Activated naive CD8-positive, alpha-beta T cell treated with anti-CD3 and anti-CD28 coated beads, Interleukin-2, amount 50 U/mL, for 24 hours (primary cell): ENCODE results near the gene LLGL2.
A peak's percentile ranks its signal among the peaks of the same experiment; 100 is the strongest.

Experiments used
- ATAC-seq: fragments of 150-1000 bp; cut with Tn5 transposase; one replicate; pipeline ENCODE4 v1.10.0; 2021
- DNase-seq: peaks from one replicate; pipeline ENCODE4 v3.0.0; 2021
- H3K27ac Mint-ChIP-seq: one replicate; pipeline ENCODE4 v1.8.0; 2021; ENCODE audit warnings: mild to moderate bottlenecking, mixed read lengths
- H3K27me3 Mint-ChIP-seq: one replicate; pipeline ENCODE4 v1.8.0; 2021; ENCODE audit warnings: mixed read lengths
- H3K36me3 Mint-ChIP-seq: one replicate; pipeline ENCODE4 v1.8.0; 2021; ENCODE audit warnings: low read depth, mixed read lengths
- H3K4me1 Mint-ChIP-seq: one replicate; pipeline ENCODE4 v1.8.0; 2021; ENCODE audit warnings: mixed read lengths
- H3K4me3 Mint-ChIP-seq: one replicate; pipeline ENCODE4 v1.8.0; 2021; ENCODE audit warnings: mild to moderate bottlenecking, moderate library complexity, mixed read lengths
- H3K9me3 Mint-ChIP-seq: one replicate; pipeline ENCODE4 v1.8.0; 2021; ENCODE audit warnings: mixed read lengths

The LLGL2 gene

DNA sequence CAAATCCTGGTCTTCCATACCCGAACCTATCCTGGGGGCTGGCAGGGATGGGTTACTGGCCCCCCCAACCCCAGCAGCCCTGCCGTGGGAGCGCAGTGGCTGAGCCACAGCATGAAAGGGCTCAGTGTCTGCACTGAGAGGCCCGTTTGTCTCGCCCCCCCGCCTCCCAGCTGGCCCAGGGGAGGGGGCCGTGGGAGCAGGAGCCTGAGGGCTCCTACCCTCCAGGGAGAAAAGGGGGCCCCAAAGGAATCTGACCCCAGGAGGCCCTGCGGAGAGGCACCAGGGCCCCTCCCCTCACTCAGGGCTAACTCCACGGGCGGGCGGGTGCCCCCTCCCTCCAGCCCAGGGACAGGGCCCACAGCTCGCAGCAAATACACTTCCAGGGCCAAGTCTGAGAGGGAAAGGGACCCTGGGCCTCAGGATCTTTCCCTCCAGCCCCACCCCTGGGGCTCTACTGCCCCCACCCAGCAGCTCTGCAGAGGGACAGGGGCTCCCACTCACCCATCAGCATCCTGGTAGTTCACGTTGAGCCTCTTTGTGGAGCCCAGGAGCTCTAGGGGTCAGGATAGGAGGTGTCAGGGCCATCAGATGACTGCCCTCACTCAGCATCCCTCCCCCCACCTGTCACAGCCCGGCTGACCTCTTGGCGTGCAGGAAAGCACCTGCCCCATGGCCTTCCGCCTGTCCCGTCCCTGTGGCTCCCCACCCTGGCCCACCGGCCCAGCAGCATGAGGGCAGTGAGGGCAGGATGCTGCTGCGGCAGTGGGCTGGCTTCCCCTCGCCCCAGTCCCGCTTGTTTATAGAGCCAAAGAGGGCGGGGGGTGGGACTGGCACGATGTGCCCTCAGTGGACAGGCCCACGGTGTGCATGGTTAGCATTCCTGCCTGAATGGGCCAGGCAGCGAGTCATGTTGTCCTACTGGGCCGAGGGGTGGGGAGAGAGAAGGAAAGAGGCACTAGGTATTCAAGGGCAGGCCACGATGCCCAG is 17.5 kb upstream of the LLGL2 start:
- no peaks in the 10 kb centered on the region for H3K4me1 Mint-ChIP-seq
- DNase-seq (no peak), ATAC-seq (no peak)
- no peak overlapping the region for H3K4me3 Mint-ChIP-seq
- H3K27ac Mint-ChIP-seq = no peak overlapping the region
- no peaks in the 10 kb centered on the region for H3K27me3 Mint-ChIP-seq
- no peaks in the 10 kb centered on the region for H3K36me3 Mint-ChIP-seq
- H3K9me3 Mint-ChIP-seq = no peaks in the 10 kb centered on the region

DNA sequence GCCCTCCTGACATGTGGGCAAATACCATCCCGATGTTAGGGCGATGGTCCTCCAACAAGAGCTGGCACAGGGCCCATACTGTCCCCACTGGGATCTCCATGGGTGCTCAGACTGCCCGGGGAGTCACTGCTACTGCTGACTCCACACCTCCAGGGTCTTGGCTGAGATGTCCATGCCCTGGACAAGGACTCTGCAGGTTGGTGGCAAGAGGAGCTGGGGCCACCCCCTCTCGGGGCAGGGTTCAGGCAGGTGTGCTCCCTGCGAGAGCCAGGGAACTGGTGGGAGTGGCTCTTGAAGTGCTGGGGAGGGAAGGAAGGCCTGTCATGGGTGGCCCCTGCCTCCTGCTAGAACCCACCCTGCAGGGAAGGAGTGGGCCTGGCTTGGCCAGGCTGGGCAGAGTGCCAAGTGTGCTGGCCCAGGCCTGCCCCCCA is 16.6 kb upstream of the LLGL2 start:
- Mint-ChIP-seq H3K27ac (no peak overlapping the region), H3K4me1 (no peaks in the 10 kb centered on the region), H3K27me3 (no peaks in the 10 kb centered on the region), H3K36me3 (no peaks in the 10 kb centered on the region), H3K9me3 (no peaks in the 10 kb centered on the region), H3K4me3 (no peak overlapping the region)
- ATAC-seq (no peak), DNase-seq (no peak)

DNA sequence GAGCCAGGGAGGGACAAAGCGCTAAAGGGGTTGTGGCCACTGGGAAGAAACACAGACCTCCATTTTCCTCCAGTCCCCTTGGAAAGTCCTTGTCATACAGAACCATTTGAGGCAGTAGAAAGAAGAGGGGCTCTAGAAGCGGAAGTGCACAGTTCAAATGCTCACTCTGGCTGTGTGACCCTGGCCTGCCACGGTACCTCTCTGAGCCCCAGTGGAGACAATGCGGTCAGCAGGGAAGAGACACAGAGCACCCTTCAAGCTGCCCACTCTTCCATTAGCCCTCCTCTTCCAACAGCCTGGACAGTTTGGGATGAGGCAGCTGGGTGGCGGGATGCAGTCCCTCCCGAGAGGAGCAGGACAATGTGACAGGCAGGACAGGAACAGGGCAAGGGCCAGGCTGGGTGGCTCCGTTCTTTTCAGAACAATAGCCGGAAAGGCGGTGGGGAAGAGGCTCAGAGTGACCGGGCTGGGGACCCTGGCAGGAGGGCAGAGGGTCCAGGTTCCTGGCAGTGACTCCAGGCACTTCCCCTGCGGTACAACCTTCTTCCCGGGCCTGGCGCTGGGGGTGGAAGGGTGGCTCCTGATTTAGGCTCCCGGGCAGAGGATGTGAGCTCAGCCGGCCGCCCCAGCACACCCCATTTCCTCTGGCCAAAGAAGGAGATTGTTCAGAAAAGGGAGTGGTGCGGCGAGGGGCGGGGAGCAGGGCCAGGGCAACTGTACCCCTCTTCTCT is 15.8 kb upstream of the LLGL2 start:
- Mint-ChIP-seq H3K27ac (no peak overlapping the region), H3K4me3 (no peak overlapping the region), H3K36me3 (no peaks in the 10 kb centered on the region), H3K27me3 (no peaks in the 10 kb centered on the region), H3K4me1 (no peaks in the 10 kb centered on the region), H3K9me3 (no peaks in the 10 kb centered on the region)
- DNase-seq = no peak
- ATAC-seq = no peak

DNA sequence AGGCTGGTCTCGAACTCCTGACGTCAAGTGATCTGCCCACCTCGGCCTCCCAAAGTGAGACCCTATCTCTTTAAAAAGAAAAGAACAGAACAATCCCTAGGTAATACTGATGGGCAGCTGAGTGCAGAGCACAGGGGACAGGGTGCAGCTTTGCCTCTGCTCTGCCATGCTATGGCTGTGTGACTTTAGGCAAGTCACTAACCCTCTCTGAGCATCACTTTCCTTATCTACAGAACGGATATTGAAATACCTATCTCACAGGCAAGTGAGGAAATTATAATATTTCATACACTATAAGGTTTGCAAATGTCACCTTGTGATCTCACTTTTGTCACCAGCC is 14.3 kb upstream of the LLGL2 start:
- Mint-ChIP-seq H3K27ac (no peak overlapping the region), H3K36me3 (no peaks in the 10 kb centered on the region), H3K9me3 (no peaks in the 10 kb centered on the region), H3K4me3 (no peak overlapping the region), H3K27me3 (no peaks in the 10 kb centered on the region), H3K4me1 (no peaks in the 10 kb centered on the region)
- ATAC-seq (no peak), DNase-seq (no peak)

DNA sequence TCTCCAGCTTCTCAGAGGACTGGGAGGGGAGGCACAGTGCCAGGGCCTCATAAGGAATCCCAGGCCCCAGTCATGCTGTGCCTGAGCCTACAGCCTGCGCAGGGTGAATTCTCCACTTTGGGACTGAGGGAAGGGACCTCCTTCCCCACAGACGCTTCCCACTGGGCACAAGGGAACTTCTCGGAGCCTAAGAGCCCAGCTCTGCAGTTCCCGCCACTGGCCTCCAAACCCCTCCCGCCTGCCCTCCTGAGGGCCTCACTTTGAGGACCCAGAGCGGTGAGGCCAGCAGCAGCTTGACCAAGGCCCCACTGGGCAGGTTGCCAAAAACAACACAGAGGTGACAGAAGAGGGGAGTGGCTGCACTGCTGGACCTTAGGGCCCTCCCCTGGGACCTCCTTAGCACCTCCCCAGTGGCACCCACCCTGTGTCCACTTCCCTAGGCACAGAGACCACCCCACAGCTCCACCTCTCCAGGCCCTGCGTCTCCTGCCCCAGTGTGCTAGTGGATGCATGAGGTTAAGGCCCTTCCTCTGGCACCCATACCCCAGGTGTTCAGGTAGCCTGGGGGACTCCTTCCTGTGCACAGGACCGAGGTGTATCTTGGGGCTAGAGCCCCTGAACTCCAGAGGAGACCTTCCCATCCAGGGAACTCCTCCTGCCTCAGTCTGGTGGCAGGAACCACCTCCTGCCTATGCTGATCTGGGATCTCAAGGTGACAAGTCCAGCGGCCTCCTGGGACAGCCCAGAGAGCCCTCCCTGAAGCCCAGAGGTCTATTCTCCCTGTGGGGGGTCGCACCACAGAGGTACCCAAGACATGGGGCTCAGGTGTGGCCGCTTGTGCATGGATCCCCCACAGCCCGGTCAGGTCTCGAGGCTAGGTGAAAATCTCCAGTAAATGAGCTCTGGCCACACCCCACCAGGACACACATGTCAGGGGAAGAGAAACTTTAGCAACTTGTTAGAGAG is 13.6 kb upstream of the LLGL2 start:
- H3K9me3 Mint-ChIP-seq = no peaks in the 10 kb centered on the region
- no peak for ATAC-seq
- H3K27me3 Mint-ChIP-seq = no peaks in the 10 kb centered on the region
- H3K4me1 Mint-ChIP-seq = no peaks in the 10 kb centered on the region
- no peaks in the 10 kb centered on the region for H3K36me3 Mint-ChIP-seq
- no peak overlapping the region for H3K4me3 Mint-ChIP-seq
- DNase-seq = no peak
- H3K27ac Mint-ChIP-seq = no peak overlapping the region

DNA sequence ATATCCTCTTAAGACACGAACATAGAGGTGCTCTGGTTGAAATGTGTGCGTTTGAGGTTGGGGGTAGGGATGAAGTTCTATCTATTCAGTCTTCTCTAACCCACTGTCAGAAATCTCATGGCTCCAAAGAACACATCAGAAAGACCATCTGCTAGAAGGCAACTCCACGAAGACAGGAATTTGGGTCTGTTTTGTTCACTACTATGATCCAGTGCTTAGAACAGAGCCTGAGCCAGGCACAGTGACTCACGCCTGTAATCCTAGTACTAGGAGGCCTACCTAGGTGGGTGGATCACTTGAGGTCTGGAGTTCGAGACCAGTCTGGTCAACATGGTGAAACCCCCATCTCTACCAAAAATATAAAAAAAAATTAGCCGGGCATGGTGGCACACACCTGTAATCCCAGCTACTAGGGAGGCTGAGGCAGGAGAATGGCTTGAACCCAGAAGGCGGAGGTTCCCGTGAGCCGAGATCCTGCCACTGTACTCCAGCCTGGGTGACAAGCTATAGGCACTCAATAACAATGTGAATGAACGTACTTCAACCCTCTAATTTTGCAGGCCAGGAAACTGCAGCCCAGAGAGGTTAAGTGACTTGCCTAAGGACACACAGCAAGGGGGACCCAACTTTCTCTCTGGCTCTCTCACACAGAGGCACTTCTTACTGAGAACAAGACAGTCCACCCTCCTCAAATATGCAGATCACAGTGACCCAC is 12.4 kb upstream of the LLGL2 start:
- Mint-ChIP-seq H3K4me1 (peaks cover 12% of the 10 kb centered on the region), H3K27ac (no peak overlapping the region), H3K9me3 (no peaks in the 10 kb centered on the region), H3K36me3 (peaks cover 7% of the 10 kb centered on the region), H3K27me3 (no peaks in the 10 kb centered on the region), H3K4me3 (no peak overlapping the region)
- DNase-seq (no peak), ATAC-seq (no peak)

DNA sequence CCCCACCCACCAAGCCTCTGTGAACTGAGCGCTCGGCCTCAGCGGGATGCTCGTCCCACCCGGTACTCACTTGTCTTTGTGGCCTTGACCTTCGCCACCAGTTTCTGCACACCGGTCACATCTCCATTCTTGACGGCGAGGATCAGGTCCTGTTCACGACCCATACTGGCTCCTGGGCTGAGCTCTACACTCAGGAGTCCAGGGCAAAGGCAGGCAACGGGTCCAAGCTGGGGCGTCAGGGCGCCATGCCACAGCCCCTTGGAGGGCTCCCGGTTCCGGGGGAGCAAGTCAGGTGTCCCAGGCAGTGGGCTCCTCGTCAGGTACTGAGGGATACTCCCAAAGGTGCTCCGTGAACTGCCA is 11.9 kb upstream of the LLGL2 start:
- no peaks in the 10 kb centered on the region for H3K27me3 Mint-ChIP-seq
- H3K4me1 Mint-ChIP-seq = peaks cover 17% of the 10 kb centered on the region
- ATAC-seq = no peak
- no peak overlapping the region for H3K4me3 Mint-ChIP-seq
- peaks cover 12% of the 10 kb centered on the region for H3K36me3 Mint-ChIP-seq
- H3K27ac Mint-ChIP-seq = no peak overlapping the region
- no peak for DNase-seq
- H3K9me3 Mint-ChIP-seq = no peaks in the 10 kb centered on the region

DNA sequence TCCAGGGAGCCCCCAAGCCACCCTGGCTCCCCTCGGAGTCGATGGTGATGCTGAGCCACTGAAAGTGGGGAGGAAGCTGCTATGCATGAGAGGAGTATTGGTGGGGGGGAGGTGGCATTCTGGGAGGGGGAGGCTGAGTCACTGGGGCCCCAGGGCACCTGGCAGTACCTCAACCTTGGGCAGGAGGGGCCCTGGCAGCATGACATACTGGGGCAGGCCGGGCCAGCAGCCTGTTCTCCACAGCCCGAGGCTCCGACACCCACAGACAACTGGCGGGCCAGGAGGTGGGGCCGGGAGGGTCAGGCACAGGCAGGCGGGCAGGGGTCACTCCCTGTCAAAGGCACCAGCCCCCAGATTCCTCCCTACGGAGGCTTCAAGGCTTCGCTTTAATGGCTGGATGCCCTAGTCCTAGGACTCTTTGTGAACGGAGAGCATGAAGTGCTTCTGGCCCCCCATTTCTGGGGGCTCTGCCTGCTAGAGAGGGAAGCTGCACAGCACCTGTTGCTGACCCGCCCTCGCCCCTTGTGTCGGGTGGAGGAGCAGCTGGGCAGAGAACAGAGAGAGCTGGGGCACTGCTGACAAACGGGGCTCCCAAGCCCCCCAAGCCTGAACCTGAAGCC is 11.1 kb upstream of the LLGL2 start:
- Mint-ChIP-seq H3K4me3 (peak overlapping the region; percentile 53), H3K4me1 (peaks cover 23% of the 10 kb centered on the region), H3K36me3 (peaks cover 15% of the 10 kb centered on the region), H3K27me3 (no peaks in the 10 kb centered on the region), H3K9me3 (no peaks in the 10 kb centered on the region), H3K27ac (no peak overlapping the region)
- ATAC-seq = no peak
- DNase-seq = no peak

DNA sequence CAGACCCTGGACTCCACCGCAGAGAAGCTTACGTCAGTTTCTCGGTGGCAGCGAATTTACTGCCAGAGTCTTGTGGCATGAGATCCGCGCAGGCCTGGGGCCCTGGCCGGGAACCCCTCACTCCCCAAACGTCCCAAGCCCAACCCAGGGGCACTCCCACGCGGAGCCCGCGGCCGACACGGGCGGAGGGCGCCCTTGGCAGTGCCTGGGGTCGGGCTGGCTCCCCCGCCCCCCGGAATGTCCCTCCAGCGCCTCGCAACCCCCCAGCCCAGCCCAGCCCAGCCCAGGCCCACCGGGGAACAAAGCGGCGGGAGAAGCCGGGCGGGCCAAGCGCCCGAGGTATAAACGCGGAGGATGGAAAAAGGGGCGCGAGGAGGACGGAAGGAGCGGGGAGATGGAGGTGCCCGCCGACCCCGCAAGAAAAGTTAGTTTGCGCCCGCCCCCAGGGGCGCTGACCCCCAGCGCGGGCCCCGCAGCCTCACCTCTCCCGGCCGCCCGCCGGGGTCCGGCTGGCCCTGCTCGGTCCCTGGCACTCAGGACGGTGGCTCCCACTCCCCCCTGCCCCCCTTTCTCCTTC is 10.5 kb upstream of the LLGL2 start:
- peaks cover 25% of the 10 kb centered on the region for H3K4me1 Mint-ChIP-seq
- DNase-seq = no peak
- peaks cover 18% of the 10 kb centered on the region for H3K36me3 Mint-ChIP-seq
- ATAC-seq = no peak
- no peaks in the 10 kb centered on the region for H3K9me3 Mint-ChIP-seq
- no peak overlapping the region for H3K27ac Mint-ChIP-seq
- peak overlapping the region; percentile 70 for H3K4me3 Mint-ChIP-seq
- H3K27me3 Mint-ChIP-seq = no peaks in the 10 kb centered on the region

DNA sequence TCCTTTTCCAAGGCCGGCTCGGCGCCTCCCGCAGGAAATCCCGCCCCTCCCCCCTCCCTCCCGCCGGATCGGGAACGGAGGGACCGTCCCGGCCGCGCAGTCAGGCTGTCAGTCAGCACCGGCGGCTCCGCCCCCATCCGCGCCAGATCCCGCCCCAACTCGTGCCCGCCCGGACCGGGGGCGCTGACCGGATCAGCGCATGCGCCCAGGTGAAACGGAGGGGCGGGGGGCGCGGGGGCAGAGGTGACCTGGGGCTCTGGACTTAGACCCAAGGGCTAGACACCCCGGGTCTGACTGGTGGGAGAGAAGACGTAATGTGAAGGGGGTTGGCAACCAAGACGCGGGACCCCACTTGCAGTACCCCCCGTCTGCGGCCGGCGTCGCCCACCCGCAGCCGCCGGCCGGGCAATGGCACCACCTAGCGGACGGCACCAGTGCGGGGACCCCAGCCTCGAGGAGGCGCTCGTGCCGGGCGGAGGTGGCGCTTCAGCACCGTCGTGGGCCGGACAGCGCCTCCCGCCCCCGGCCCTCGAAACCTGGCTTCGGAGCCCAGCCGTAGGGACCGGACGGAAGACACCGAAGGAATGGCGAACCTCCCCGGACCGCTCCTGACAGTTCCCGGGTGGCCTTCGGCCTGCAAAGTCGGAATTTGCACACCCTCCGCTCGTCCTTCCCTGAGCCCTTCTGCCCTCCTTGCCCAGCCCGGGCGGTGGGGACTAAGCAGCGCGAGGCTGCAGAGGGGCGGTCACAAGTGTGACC is 9.8 kb upstream of the LLGL2 start, which contains the start of gene CASKIN2:
CASKIN2 (minus strand) TSS at position 42 of the 759 bp plus-strand sequence. CDS start 1,733 bp downstream, outside the sequence.
- H3K4me1 Mint-ChIP-seq = peaks cover 25% of the 10 kb centered on the region
- peak within 1 kb of the TSS; percentile 39 for H3K27ac Mint-ChIP-seq
- H3K9me3 Mint-ChIP-seq = no peaks in the 10 kb centered on the region
- ATAC-seq (peak; percentile 39), DNase-seq (peak; percentile 92)
- peak within 1 kb of the TSS; percentile 70 for H3K4me3 Mint-ChIP-seq
- no peaks in the 10 kb centered on the region for H3K27me3 Mint-ChIP-seq
- H3K36me3 Mint-ChIP-seq = peaks cover 18% of the 10 kb centered on the region

DNA sequence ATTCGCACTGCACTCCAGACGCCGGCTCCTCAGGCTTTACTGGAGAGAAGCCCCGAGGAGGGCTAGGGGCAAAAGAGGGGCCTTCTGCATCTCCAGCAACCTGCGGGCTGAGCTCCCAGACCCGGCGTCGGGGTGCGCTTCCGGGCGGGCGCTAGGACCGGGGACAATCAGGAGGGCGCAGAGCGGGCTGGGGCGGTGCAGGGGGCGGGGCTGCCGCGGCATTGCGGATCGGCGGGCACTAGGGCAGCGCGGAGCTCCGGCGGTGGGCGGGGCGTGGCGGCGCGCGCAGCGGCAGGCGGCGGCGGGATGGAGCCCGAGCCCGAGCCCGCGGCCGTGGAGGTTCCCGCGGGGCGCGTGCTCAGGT is 9.3 kb upstream of the LLGL2 start, which contains the start of gene TSEN54:
TSEN54 (plus strand) TSS at position 274 of the 364 bp plus-strand sequence; CDS start at position 307, 33 bp downstream.
- H3K9me3 Mint-ChIP-seq = no peaks in the 10 kb centered on the region

DNA sequence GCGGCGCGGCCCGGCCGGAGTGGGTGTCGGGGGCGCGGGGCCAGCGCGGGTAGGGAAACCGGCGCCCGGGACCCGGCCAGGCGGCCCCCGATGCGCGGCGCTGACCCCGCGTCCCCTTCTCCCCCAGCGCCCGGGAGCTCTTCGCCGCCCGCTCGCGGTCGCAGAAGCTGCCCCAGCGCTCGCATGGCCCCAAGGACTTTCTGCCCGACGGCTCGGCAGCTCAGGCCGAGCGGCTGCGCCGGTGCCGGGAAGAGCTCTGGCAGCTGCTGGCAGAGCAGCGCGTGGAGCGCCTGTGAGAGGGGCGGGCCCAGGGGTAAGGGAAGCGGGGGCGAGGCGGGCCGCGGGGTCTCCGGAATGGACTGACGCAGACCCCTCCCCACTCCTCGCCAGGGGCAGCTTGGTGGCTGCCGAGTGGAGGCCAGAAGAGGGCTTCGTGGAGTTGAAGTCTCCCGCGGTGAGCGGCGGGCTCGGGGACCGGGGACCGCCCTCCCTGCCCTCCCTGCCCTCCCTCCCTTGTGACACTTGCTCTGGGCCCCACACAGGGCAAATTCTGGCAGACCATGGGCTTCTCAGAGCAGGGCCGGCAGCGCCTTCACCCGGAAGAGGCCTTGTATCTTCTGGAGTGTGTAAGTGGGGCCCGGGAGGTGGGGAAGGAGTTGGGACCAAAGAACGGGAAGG is 8.7 kb upstream of the LLGL2 start:
- H3K36me3 Mint-ChIP-seq = peaks cover 18% of the 10 kb centered on the region
- H3K27ac Mint-ChIP-seq = peak overlapping the region; percentile 62
- H3K4me3 Mint-ChIP-seq = peak overlapping the region; percentile 87
- peak; percentile 47 for DNase-seq
- no peaks in the 10 kb centered on the region for H3K27me3 Mint-ChIP-seq
- ATAC-seq = peak; percentile 3
- H3K4me1 Mint-ChIP-seq = peaks cover 25% of the 10 kb centered on the region
- no peaks in the 10 kb centered on the region for H3K9me3 Mint-ChIP-seq

More for the DNA sequence above, 9.3 kb upstream of the LLGL2 start, which contains the start of gene TSEN54:
- peaks cover 18% of the 10 kb centered on the region for H3K36me3 Mint-ChIP-seq
- H3K27me3 Mint-ChIP-seq = no peaks in the 10 kb centered on the region
- DNase-seq = peak; percentile 97
- peak within 1 kb of the TSS; percentile 87 for H3K4me3 Mint-ChIP-seq
- ATAC-seq = peak; percentile 89
- H3K27ac Mint-ChIP-seq = peak within 1 kb of the TSS; percentile 62
- H3K4me1 Mint-ChIP-seq = peaks cover 25% of the 10 kb centered on the region
